Gastroesophageal sphincter (tissue), 3 donors: ENCODE measurements around the gene SEC61G.

Source experiments
- EP300 ChIP-seq: sonication (generic); formaldehyde crosslinking; IDR thresholded peaks from one replicate; pipeline ENCODE4 v1.6.1; 2017; ENCODE audit warnings: antibody characterized with exemption, mild to moderate bottlenecking
- POLR2A ChIP-seq, 2 donors: fragments of 450-650 bp; IDR thresholded peaks; one replicate each; pipeline ENCODE4 v1.6.1; 2017; ENCODE audit warnings: antibody characterized with exemption in 2 of 2, mild to moderate bottlenecking in 2 of 2, moderate library complexity in 1 of 2
- POLR2AphosphoS5 ChIP-seq: sonication (generic); formaldehyde crosslinking; IDR thresholded peaks from one replicate; pipeline ENCODE4 v1.6.1; 2017; ENCODE audit warnings: antibody characterized with exemption
- TF ChIP-seq, protein P1 (sequence below), 4 experiments: fragments of 200-600 bp in 2 of 4; fragments of 450-650 bp in 2 of 4; sonication (generic) in 1 of 4; IDR thresholded peaks; one replicate each; pipeline ENCODE4 v1.5.1; 2017 to 2019; ENCODE audit warnings: antibody characterized with exemption in 4 of 4, mild to moderate bottlenecking in 2 of 4, moderate library complexity in 2 of 4

GRCh38 chr7:54719974-54720373 lies 39.0 kb downstream of the SEC61G start:
- TF ChIP-seq, protein P1, sequence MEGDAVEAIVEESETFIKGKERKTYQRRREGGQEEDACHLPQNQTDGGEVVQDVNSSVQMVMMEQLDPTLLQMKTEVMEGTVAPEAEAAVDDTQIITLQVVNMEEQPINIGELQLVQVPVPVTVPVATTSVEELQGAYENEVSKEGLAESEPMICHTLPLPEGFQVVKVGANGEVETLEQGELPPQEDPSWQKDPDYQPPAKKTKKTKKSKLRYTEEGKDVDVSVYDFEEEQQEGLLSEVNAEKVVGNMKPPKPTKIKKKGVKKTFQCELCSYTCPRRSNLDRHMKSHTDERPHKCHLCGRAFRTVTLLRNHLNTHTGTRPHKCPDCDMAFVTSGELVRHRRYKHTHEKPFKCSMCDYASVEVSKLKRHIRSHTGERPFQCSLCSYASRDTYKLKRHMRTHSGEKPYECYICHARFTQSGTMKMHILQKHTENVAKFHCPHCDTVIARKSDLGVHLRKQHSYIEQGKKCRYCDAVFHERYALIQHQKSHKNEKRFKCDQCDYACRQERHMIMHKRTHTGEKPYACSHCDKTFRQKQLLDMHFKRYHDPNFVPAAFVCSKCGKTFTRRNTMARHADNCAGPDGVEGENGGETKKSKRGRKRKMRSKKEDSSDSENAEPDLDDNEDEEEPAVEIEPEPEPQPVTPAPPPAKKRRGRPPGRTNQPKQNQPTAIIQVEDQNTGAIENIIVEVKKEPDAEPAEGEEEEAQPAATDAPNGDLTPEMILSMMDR (IDR thresholded peaks at IDR 0.05) = no peak
- TF ChIP-seq POLR2A (IDR thresholded peaks at IDR 0.05) = no peak
- TF ChIP-seq EP300 = no peak
- no peak for TF ChIP-seq POLR2AphosphoS5
